ENCODE data around the gene GCH1. TPM values are rescaled to one million over a fixed set of nuclear protein-coding genes. Genes with fewer than 3 reads are reported as not detected.
"Not testable (repeated sequence)": the region's sequence is repeated elsewhere in the genome, so short reads cannot be mapped to it uniquely, and the experiment has no call there.

The GCH1 gene
- total RNA-seq, 2 experiments from 2014 or later = 18.4 to 20.4 TPM

DNA sequence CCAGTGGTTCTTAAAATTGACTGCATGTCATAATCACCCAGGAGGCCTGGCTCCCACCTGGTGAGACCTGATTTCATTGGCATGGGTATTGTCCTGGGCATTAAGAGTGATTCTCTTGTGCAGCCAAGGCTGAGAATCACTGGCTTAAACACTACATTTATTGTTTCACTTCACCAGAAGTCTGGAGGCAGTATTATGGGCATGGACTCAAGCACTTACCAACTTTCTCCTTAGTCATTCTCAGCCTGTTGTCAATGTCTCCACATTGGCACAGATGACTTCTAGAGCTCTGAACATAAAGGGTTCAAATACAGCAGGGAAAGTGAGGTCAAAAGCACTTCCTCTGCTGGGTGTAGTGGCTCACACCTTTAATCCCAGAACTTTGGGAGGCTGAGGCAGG, 25.6 kb upstream of the GCH1 start:
- intact Hi-C loops (cut with DNase I, micrococcal nuclease) = no loop called here
- CTCF ChIA-PET = interaction anchor here (0.8 kb wide), 1 partner anchor 29 kb away, joined by 3 read pairs; no protein-coding TSS in a partner anchor
- H3K4me3 ChIP-seq (ENCODE audit: low read length) = no peak overlapping the region
- POLR2A ChIA-PET = no interaction called here
- H3K9me3 ChIP-seq (ENCODE audit: control insufficient read depth in 1 of 2, insufficient read depth in 1 of 2, low read length in 2 of 2) = no peaks in the 10 kb centered on the region
- ATAC-seq (ENCODE audit: poor library complexity) = no peak
- H3K27ac ChIP-seq (ENCODE audit: low read depth in 1 of 2, low read length in 2 of 2) = no peak overlapping the region
- no peaks in the 10 kb centered on the region for H3K4me1 Mint-ChIP-seq (ENCODE audit: low read depth)
- no peaks in the 10 kb centered on the region for H3K36me3 ChIP-seq (ENCODE audit: insufficient read depth, low read length)
- H3K4me3 Mint-ChIP-seq = no peak overlapping the region
- no peaks in the 10 kb centered on the region for H3K36me3 Mint-ChIP-seq (ENCODE audit: low read depth)
- DNase-seq = no peak
- H3K27ac Mint-ChIP-seq = no peak overlapping the region
- TF ChIP-seq, protein P1, sequence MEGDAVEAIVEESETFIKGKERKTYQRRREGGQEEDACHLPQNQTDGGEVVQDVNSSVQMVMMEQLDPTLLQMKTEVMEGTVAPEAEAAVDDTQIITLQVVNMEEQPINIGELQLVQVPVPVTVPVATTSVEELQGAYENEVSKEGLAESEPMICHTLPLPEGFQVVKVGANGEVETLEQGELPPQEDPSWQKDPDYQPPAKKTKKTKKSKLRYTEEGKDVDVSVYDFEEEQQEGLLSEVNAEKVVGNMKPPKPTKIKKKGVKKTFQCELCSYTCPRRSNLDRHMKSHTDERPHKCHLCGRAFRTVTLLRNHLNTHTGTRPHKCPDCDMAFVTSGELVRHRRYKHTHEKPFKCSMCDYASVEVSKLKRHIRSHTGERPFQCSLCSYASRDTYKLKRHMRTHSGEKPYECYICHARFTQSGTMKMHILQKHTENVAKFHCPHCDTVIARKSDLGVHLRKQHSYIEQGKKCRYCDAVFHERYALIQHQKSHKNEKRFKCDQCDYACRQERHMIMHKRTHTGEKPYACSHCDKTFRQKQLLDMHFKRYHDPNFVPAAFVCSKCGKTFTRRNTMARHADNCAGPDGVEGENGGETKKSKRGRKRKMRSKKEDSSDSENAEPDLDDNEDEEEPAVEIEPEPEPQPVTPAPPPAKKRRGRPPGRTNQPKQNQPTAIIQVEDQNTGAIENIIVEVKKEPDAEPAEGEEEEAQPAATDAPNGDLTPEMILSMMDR (IDR thresholded peaks at IDR 0.05) = no peak
- H3K9me3 Mint-ChIP-seq = no peaks in the 10 kb centered on the region
- H3K4me1 ChIP-seq (ENCODE audit: insufficient read depth, low read length) = no peaks in the 10 kb centered on the region
- no peaks in the 10 kb centered on the region for H3K27me3 ChIP-seq (ENCODE audit: control insufficient read depth in 1 of 2, insufficient read depth in 2 of 2, low read length in 2 of 2)
- H3K27me3 Mint-ChIP-seq = no peaks in the 10 kb centered on the region

DNA sequence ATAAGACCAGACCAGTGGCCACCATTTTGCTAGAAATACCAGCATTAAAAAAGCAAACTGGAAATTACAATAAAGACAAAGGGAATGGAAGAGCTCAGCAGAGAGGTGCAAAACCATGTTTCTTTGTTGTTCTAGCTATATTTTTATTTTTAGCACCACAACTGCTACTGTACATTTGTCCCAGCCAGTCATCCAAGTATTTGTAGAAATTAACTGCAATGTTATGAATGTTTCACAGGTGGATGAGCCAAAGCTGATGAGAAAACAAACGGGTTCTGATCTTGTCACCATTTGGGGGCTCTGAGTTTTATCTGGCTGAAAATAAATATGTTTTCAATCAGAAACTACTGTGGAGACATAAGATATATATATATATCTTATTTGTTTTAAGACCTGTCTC, 24.9 kb upstream of the GCH1 start:
- no peak overlapping the region for H3K4me3 Mint-ChIP-seq
- Histone ChIP-seq H3K27me3 (ENCODE audit: control insufficient read depth in 1 of 2, insufficient read depth in 2 of 2, low read length in 2 of 2) (no peaks in the 10 kb centered on the region), H3K9me3 (ENCODE audit: control insufficient read depth in 1 of 2, insufficient read depth in 1 of 2, low read length in 2 of 2) (no peaks in the 10 kb centered on the region), H3K36me3 (ENCODE audit: insufficient read depth, low read length) (no peaks in the 10 kb centered on the region), H3K27ac (ENCODE audit: low read depth in 1 of 2, low read length in 2 of 2) (no peak overlapping the region), H3K4me1 (ENCODE audit: insufficient read depth, low read length) (peaks cover 1% of the 10 kb centered on the region), H3K4me3 (ENCODE audit: low read length) (no peak overlapping the region)
- intact Hi-C loops (cut with DNase I, micrococcal nuclease) = no loop called here
- ChIA-PET CTCF (no interaction called here), POLR2A (no interaction called here)
- ATAC-seq (ENCODE audit: poor library complexity) = no peak
- DNase-seq = no peak
- no peaks in the 10 kb centered on the region for H3K4me1 Mint-ChIP-seq (ENCODE audit: low read depth)
- H3K9me3 Mint-ChIP-seq = no peaks in the 10 kb centered on the region
- H3K36me3 Mint-ChIP-seq (ENCODE audit: low read depth) = no peaks in the 10 kb centered on the region
- H3K27me3 Mint-ChIP-seq = no peaks in the 10 kb centered on the region
- no peak overlapping the region for H3K27ac Mint-ChIP-seq
- TF ChIP-seq, protein P1 (IDR thresholded peaks at IDR 0.05) = no peak

DNA sequence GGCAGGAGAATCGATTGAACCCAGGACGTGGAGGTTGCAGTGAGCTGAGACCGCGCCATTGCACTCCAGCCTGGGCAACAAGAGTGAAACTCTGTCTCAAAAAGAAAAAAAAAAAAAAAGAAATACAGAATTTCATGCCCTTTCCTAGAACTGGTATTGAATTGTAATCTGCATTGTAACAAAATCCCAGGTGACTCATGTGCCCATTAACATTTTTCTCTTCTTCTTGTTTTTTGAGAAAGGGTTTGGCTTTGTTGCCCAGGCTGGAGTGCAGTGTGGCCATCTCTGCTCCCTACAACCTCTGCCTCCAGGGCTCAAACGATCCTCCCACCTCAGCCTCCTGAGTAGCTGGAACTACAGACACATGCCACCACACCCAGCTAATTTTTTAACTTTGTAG, 23.9 kb upstream of the GCH1 start:
- CTCF ChIA-PET; H3K27ac ChIP-seq (ENCODE audit: low read depth in 1 of 2, low read length in 2 of 2); H3K27me3 ChIP-seq (ENCODE audit: control insufficient read depth in 1 of 2, insufficient read depth in 2 of 2, low read length in 2 of 2); H3K4me3 Mint-ChIP-seq; POLR2A ChIA-PET; H3K4me3 ChIP-seq (ENCODE audit: low read length); H3K4me1 Mint-ChIP-seq (ENCODE audit: low read depth); H3K36me3 ChIP-seq (ENCODE audit: insufficient read depth, low read length); H3K36me3 Mint-ChIP-seq (ENCODE audit: low read depth); H3K27ac Mint-ChIP-seq; H3K27me3 Mint-ChIP-seq; H3K4me1 ChIP-seq (ENCODE audit: insufficient read depth, low read length); H3K9me3 Mint-ChIP-seq; ATAC-seq (ENCODE audit: poor library complexity); intact Hi-C loops (cut with DNase I, micrococcal nuclease); DNase-seq; H3K9me3 ChIP-seq (ENCODE audit: control insufficient read depth in 1 of 2, insufficient read depth in 1 of 2, low read length in 2 of 2): not testable (repeated sequence)

DNA sequence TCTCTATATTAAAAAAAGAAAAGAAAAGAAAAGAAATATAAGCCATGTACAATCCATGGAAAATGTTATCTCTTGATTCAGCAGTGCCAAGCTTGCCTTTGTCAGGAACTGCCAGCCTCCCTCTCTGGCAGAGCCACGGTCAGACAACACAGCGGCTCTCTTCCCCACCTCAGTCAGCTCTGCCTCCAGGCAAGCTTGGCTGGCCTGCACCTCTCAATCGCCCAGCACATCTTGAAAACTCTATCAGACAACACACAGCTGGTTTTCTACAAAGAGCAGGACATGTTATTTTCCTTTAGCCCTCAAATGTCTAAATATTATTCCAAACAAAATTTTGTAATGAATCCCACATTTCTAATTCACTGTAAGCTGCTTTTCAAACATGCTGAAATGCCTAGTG, 20.0 kb upstream of the GCH1 start:
- ChIA-PET CTCF (interaction anchor here (0.8 kb wide), 1 partner anchor 20 kb away, joined by 3 read pairs; the partner anchor contains the start of gene GCH1), POLR2A (no interaction called here)
- H3K4me1 ChIP-seq (ENCODE audit: insufficient read depth, low read length) = peaks cover 6% of the 10 kb centered on the region
- H3K27me3 Mint-ChIP-seq = no peaks in the 10 kb centered on the region
- H3K4me3 Mint-ChIP-seq = no peak overlapping the region
- no peaks in the 10 kb centered on the region for H3K9me3 Mint-ChIP-seq
- no peaks in the 10 kb centered on the region for H3K27me3 ChIP-seq (ENCODE audit: control insufficient read depth in 1 of 2, insufficient read depth in 2 of 2, low read length in 2 of 2)
- no peak overlapping the region for H3K27ac Mint-ChIP-seq
- DNase-seq (no peak), ATAC-seq (ENCODE audit: poor library complexity) (no peak)
- H3K36me3 ChIP-seq (ENCODE audit: insufficient read depth, low read length) = no peaks in the 10 kb centered on the region
- H3K4me3 ChIP-seq (ENCODE audit: low read length) = no peak overlapping the region
- intact Hi-C loops (cut with DNase I, micrococcal nuclease) = no loop called here
- H3K36me3 Mint-ChIP-seq (ENCODE audit: low read depth) = no peaks in the 10 kb centered on the region
- H3K9me3 ChIP-seq (ENCODE audit: control insufficient read depth in 1 of 2, insufficient read depth in 1 of 2, low read length in 2 of 2) = no peaks in the 10 kb centered on the region
- H3K4me1 Mint-ChIP-seq (ENCODE audit: low read depth) = no peaks in the 10 kb centered on the region
- no peak overlapping the region for H3K27ac ChIP-seq (ENCODE audit: low read depth in 1 of 2, low read length in 2 of 2)
- TF ChIP-seq, protein P1 (IDR thresholded peaks at IDR 0.05) = no peak
